VCaP (cell line): ENCODE data around the gene HCN3.
"Not testable (repeated sequence)": the region's sequence is repeated elsewhere in the genome, so short reads cannot be mapped to it uniquely, and the experiment has no call there.

Experiments
- H3K27ac ChIP-seq: fragments of 450-650 bp; 2 replicates; pipeline ENCODE4 v1.5.1; 2017
- CTCF ChIP-seq: fragments of 450-650 bp; conservative IDR thresholded peaks from 2 replicates; pipeline ENCODE4 v1.5.1; 2017; ENCODE audit warnings: mild to moderate bottlenecking, moderate library complexity

The HCN3 gene

GRCh38 chr1:155242805-155243358, 34.4 kb upstream of the HCN3 start:
- H3K27ac ChIP-seq, result no peak overlapping the region

GRCh38 chr1:155244368-155245162, 32.7 kb upstream of the HCN3 start:
- TF ChIP-seq CTCF, result no peak; the same call in 1 of the 2 replicates
- peak overlapping the region; percentile 72 for H3K27ac ChIP-seq

More at GRCh38 chr1:155242805-155243358, 34.4 kb upstream of the HCN3 start:
- no peak for TF ChIP-seq CTCF

GRCh38 chr1:155245163-155245524, 32.1 kb upstream of the HCN3 start:
- no peak for TF ChIP-seq CTCF
- H3K27ac ChIP-seq, result peak overlapping the region; percentile 72

- H3K27ac ChIP-seq, result not testable (repeated sequence)
These were observed 30.5 kb upstream of the HCN3 start for GRCh38 chr1:155246796-155247195.

- no peak overlapping the region for H3K27ac ChIP-seq
- TF ChIP-seq CTCF, result no peak
These were observed 29.4 kb upstream of the HCN3 start for GRCh38 chr1:155247667-155248553.

GRCh38 chr1:155250246-155250632, 27.0 kb upstream of the HCN3 start:
- H3K27ac ChIP-seq, result peak overlapping the region; percentile 10; the same call in 1 of the 2 replicates
- no peak for TF ChIP-seq CTCF

GRCh38 chr1:155250633-155251449, 26.4 kb upstream of the HCN3 start:
- peak; percentile 99 for TF ChIP-seq CTCF
- peak overlapping the region; percentile 10; the same call in 1 of the 2 replicates for H3K27ac ChIP-seq
